ENCODE data around the gene CFB.
"Not testable (repeated sequence)": the region's sequence is repeated elsewhere in the genome, so short reads cannot be mapped to it uniquely, and the experiment has no call there.

CFB gene

DNA sequence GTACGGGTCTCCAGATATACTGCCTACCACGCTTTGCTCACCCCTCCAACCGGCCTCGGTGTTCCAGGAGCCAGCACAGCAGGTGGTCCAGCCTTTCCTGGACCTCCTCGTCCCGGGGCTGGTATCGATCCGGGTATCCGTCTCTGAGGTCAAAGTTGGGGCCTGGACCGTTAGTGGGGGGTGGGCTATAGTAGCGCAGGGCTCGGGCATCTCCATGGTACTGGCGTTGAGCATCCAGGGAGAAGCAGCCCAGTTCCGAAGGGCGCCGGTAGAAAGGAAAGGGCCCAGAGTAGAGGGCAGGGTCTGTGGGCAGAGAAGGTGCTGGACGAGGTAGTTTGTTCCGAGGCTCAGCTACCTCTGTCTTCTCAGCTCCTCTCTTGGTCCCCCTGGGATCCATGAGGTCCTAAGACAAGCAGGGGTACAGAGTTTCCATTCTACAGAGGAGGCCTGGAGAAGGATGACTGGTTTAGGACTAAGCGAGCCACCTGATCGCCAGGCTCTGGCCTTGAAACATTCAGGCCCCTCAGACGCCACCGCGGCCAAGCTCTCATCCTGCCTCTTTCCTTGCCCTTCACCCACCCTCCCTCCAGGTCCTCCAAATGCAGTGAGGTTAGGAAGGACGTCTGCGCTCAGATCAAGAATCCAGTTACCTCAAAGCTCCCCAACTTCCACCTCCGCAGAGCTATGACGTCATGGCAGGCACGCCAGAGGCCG, 25.5 kb downstream of the CFB start:
- DNase-seq (ENCODE audit: low read depth) = no peak
- peak overlapping the region; percentile 74 for H3K4me3 ChIP-seq (ENCODE audit: low read depth, low read length)
- TF ChIP-seq, protein P1, sequence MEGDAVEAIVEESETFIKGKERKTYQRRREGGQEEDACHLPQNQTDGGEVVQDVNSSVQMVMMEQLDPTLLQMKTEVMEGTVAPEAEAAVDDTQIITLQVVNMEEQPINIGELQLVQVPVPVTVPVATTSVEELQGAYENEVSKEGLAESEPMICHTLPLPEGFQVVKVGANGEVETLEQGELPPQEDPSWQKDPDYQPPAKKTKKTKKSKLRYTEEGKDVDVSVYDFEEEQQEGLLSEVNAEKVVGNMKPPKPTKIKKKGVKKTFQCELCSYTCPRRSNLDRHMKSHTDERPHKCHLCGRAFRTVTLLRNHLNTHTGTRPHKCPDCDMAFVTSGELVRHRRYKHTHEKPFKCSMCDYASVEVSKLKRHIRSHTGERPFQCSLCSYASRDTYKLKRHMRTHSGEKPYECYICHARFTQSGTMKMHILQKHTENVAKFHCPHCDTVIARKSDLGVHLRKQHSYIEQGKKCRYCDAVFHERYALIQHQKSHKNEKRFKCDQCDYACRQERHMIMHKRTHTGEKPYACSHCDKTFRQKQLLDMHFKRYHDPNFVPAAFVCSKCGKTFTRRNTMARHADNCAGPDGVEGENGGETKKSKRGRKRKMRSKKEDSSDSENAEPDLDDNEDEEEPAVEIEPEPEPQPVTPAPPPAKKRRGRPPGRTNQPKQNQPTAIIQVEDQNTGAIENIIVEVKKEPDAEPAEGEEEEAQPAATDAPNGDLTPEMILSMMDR (IDR thresholded peaks at IDR 0.05; ENCODE audit: insufficient read depth, low read depth, low read length, missing control alignments) = no peak

DNA sequence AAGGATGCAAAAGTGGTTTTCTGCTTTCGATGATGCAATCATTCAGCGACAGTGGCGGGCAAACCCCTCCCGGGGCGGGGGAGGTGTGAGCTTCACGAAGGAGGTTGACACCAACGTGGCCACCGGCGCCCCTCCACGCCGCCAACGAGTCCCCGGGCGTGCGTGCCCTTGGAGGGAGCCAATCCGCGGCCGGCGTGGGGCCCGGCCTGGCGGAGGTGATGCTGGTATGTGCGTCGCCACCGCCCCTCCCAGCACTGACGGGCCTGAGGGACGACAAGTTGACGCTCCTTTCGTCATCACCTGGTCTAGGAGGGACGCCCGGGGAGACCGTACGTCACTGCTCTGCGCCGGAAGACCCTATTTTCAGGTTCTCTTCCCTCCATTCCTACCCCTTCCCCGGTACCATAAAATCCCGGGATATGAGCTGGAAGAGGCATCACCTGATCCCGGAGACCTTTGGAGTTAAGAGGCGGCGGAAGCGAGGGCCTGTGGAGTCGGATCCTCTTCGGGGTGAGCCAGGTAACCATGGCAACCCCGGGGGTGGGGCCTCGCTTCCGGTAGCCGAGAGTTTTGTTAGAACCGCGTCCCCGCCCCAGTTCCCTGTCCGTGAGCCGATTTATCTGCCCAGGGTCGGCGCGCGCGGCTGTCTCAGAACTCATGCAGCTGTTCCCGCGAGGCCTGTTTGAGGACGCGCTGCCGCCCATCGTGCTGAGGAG, 26.3 kb downstream of the CFB start, which contains the start of gene DXO:
Gene DXO, minus strand, starts transcription at position 146 of the 716 bp plus-strand sequence. CDS start 463 bp downstream, outside the sequence.
- peak within 1 kb of the TSS; percentile 74 for H3K4me3 ChIP-seq (ENCODE audit: low read depth, low read length)
- peak; percentile 99 for DNase-seq (ENCODE audit: low read depth)
- TF ChIP-seq, protein P1 (IDR thresholded peaks at IDR 0.05; ENCODE audit: insufficient read depth, low read depth, low read length, missing control alignments) = no peak

DNA sequence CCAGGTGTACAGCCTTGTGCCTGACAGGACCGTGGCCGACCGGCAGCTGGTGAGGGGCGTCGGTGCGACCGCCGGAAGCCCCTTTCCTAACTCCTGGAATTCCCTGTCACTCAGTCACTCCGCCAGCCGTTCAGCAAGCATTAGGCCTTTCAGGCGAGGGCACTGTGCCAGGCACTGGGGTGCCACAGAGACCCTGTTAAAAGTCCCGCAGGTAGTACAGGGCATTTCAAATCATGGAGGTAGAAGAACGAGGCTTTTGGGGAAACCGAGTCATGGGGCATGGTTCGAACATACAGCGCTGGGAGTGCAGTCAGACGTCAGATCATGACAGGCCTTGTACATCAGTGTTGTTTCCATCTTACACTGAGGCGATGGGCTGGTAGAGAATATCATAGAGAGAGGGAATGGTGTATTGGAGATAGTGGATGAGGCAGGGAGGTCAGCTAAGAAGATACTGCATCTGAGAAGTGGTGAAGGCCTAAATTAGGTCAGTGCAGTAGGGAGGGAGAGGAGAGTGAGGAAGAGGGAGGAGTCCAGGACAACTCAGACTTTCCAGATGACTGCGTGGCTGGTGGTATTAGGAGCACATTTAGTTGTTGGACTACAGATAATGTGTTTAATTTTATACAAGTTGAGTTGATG, 26.9 kb downstream of the CFB start:
- DNase-seq (ENCODE audit: low read depth) = no peak
- TF ChIP-seq, protein P1 (IDR thresholded peaks at IDR 0.05; ENCODE audit: insufficient read depth, low read depth, low read length, missing control alignments) = no peak

DNA sequence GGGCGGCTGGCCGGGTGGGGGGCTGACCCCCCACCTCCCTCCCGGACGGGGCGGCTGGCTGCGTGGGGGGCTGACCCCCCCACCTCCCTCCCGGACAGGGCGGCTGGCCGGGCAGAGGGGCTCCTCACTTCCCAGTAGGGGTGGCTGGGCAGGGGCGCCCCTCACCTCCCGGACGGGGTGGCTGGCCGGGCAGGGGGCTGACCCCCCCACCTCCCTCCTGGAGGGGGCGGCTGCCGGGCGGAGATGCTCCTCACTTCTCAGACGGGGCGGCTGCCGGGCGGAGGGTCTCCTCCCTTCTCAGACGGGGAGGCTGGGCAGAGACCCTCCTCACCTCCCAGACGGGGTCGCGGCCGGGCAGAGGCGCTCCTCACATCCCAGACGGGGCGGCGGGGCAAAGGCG, 30.2 kb downstream of the CFB start:
- not testable (repeated sequence) for H3K4me3 ChIP-seq (ENCODE audit: low read depth, low read length); DNase-seq (ENCODE audit: low read depth)

More for the DNA sequence above, 26.9 kb downstream of the CFB start:
- peak overlapping the region; percentile 74 for H3K4me3 ChIP-seq (ENCODE audit: low read depth, low read length)

DNA sequence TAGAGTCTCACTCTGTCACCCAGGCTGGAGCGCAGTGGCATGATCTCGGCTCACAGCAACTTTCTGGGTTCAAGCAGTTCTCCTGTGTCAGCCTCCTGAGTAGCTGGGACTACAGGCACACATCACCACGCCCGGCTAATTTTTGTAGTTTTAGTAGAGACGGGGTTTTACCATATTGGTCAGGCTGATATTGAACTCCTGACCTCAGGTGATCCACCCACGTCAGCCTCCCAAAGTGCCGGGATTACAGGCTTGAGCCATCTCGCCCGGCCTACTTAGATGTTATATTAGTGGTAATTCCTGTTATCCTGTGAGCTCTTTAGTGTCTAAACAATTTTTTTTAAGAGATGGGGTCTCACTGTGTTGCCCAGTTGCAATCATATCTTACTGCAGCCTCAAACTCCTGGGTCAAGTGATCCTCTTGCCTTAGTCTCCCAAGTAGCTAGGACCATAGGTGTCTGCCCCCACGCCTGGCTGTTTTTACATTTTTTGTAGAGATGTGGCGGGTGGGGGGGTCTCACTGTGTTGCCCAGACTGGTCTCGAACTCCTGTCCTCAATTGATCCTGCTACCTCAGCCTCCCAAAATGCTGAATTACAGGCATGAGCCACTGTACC, 32.0 kb downstream of the CFB start:
- TF ChIP-seq, protein P1 (IDR thresholded peaks at IDR 0.05; ENCODE audit: insufficient read depth, low read depth, low read length, missing control alignments) = no peak
- no peak overlapping the region for H3K4me3 ChIP-seq (ENCODE audit: low read depth, low read length)
- DNase-seq (ENCODE audit: low read depth) = no peak

DNA sequence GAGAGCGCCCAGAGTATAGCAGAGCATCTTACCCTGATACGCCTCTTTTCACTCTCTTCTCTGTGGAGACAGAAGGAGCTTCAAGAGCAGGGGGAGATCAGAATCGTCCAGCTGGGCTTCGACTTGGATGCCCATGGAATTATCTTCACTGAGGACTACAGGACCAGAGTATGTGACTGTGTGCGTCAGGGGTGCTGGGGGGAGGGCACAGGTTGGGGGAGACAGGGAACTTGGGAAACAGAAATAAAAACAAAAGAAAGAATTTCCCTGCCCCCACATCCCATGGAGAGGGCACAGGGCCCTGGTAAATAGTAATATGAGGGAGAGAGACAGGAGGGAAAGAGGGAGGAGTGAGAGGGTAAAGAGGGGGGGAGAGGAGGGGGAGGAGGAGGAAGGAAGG, 32.9 kb downstream of the CFB start:
- TF ChIP-seq, protein P1 (IDR thresholded peaks at IDR 0.05; ENCODE audit: insufficient read depth, low read depth, low read length, missing control alignments) = no peak
- no peak overlapping the region for H3K4me3 ChIP-seq (ENCODE audit: low read depth, low read length)
- DNase-seq (ENCODE audit: low read depth) = no peak

All from GM12865 (cell line).